HG03442 (cell line): ENCODE data around the gene TBXA2R.

Experiments
- ATAC-seq: cut with Tn5 transposase; IDR thresholded peaks from one replicate; pipeline ENCODE4 v1.9.1; 2021; ENCODE audit warnings: mild to moderate bottlenecking, moderate library complexity; ENCODE audit not compliant: unreplicated experiment

TBXA2R gene

GRCh38 chr19:3607303-3608078, 816 bp upstream of the TBXA2R start:
- no peak for ATAC-seq

GRCh38 chr19:3606174-3606689, 443 bp downstream of the TBXA2R start:
- ATAC-seq: no peak

DNA sequence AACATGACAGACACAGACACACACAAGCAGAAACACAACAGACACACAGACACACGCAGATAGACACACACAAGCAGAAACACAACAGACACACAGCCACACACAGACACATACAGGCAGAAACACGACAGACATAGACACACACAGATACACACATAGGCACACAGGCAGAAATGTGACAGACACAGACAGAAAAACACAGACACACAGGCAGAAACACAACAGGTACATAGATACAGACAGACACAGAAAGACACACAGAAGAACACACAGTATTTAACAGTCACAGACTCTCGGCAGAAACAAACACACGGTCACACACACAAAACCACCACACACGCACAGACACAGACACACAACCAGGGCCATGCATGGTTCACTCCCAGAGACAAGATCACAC, 905 bp downstream of the TBXA2R start:
- ATAC-seq: no peak

DNA sequence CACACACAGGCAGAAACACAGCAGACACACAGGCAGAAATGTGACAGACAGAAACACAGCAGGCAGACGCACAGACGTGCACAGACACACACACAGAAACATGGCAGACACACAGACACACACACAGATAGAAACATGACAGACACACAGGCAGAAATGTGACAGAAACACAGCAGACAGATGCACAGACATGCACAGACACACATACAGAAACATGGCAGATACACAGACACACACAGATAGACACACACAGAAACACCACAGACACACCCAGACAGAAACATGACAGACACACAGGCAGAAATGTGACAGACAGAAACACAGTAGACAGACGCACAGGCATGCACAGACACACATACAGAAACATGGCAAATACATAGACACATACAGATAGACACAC, 1.3 kb downstream of the TBXA2R start:
- no peak for ATAC-seq

DNA sequence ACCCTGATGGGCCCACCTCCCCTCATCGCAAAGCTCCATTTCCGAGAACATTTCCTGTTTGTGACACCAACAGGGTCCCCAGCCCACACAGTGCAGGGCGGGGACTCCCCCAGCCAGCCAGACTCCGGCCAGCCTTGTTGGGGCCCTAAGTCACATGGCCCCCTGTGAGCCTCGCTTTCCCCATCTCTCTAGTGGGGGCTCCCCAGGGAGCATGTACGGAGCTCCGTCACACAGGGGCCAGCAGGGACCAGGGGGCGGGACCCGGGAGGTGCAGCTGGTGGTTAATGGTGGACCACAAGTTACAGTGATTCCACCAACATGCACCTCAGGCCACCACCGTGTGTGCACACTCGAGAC, 1.7 kb downstream of the TBXA2R start:
- no peak for ATAC-seq

- no peak for ATAC-seq
Observed at GRCh38 chr19:3604227-3604986, 2.3 kb downstream of the TBXA2R start.

- no peak for ATAC-seq
Observed at GRCh38 chr19:3603121-3603811, 3.4 kb downstream of the TBXA2R start.

DNA sequence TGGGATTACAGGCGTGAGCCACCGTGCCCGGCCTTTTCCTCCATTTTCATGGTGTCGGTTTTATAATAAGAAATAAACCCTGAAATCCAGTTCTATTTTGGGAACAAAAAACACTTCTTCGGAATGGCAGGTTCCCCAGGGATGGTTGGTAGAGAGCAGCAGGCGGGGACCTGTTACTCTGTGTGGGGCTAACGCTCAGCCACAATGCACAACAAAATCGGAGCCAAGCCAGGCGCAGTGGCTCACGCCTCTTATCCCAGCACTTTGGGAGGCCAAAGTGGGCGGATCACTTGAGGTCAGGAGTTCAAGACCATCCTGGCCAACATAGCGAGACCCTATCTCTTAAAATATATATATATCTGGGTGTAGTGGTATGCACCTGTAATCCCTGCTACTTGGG, 5.7 kb downstream of the TBXA2R start:
- ATAC-seq: no peak

DNA sequence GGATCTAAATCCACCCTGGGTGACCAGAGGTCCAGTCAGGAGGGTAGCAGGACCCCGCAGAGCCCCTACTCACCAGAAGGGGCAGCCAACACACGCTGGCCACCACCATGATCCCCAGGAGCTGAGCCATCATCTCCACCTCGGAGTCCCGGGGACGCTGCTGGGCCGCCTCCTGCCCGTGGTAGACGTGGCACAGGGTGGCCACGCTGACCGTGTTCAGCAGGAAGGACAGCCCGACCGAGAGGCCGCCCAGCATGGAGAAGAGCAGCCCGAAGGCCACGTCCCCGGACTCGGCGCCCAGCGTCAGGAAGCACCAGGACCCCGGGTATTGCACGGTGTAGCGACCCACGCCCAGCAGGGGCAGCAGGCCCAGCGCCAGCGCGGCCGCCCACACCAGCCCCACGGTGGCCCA, 6.9 kb downstream of the TBXA2R start:
- no peak for ATAC-seq

DNA sequence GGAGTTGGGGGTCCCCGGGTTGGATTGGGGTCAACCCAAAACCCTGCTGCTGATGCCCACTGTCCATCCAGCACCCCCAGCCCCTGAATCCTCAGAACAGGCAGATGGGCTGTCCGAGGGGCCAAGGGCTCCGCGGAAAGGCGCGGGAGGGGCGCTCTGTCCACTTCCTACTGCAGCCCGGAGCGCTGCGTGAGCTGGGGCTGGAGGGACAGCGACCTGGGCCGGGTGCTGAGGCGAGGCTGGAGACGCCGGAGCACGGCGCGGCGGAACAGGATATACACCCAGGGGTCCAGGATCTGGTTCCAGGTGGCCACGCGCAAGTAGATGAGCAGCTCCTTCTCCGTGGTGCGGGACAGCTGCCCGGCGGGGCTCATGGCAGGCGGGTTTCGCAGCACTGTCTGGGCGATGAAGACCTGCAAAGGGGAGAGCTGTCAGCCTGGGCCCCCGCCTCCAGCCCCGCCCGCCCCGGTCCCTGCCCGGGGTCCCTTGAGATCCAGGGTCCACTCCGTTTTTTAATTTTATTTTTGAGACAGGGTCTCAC, 11.1 kb downstream of the TBXA2R start:
- ATAC-seq: no peak

- ATAC-seq: no peak
Observed at GRCh38 chr19:3593156-3593555, 13.5 kb downstream of the TBXA2R start.

- no peak for ATAC-seq
Observed at GRCh38 chr19:3591876-3592613, 14.6 kb downstream of the TBXA2R start.

DNA sequence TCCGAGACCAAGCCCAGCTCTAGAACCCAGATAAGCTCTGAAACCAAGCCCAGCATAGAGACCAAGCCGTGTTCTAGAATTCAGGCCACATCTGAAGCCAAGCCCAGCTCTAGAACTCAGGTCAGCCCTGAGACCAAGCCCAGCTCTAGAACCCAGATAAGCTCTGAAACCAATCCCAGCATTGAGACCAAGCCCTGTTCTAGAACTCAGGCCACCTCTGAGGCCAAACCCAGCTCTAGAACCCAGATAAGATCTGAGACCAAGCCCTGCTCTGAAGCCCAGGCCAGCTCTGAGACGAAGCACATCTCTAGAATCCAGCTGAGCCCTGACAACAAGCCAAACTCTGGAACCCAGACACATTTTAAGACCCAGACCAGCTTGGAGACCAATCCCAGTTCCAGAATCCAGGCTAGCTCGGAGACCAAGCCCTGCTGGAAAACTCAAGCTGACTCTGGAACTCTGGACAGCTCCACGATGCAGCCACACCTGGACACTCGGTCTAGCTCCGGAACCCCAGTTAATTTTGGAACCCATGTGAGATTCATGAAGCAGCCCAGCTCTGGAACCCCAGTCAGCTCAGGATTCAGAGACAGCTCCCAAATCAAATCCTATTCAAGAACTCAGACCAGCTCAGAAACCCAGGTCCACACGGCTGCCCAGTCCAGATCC, 15.6 kb downstream of the TBXA2R start:
- ATAC-seq: no peak

- ATAC-seq: no peak
Observed at GRCh38 chr19:3589949-3590348, 16.7 kb downstream of the TBXA2R start.

DNA sequence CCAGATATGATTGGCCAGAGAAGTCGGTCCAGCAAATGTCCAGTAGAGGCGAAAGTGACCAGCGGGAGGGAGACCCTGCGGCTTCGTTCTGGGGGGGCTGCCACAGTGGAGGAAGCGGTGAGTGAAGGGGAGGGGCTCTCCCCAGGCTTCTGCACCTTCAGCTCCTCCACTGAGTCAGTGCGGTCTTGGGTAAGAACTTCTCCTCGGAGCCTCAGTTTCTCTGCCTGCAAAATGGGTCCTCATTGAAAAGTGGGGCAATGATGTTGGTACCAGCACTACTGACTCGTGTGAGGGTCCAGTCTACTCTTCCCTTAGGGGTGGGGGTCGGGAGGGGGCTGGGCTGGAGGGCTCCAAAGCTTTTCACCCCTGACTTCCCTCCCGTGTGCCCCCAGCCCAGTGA, 17.2 kb downstream of the TBXA2R start:
- ATAC-seq: no peak

- no peak for ATAC-seq
Observed at GRCh38 chr19:3586707-3587346, 19.8 kb downstream of the TBXA2R start.

DNA sequence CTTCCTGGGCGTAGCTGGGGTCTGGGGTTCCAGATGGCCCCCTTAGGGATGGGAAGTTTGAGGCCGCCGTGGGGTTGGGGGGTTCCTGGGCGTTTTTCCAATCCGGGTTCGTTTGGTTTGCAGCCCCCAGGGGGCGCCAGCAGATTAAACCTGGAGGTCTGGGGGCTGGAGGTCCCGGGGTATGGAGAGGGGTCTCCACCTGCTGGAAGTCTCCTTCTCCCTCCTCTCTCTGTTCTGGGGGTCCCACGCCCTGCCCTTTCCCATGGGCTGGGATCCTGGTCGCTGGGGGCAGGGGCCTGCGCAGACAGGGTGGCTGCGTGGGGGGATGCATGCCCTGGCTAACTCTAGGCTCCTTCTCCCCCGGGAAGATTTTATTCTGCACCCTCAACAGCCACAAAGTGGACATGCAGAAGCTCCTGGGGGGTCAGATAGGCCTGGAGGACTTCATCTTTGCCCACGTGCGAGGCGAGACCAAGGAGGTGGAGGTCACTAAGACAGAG, 20.5 kb downstream of the TBXA2R start:
- no peak for ATAC-seq

DNA sequence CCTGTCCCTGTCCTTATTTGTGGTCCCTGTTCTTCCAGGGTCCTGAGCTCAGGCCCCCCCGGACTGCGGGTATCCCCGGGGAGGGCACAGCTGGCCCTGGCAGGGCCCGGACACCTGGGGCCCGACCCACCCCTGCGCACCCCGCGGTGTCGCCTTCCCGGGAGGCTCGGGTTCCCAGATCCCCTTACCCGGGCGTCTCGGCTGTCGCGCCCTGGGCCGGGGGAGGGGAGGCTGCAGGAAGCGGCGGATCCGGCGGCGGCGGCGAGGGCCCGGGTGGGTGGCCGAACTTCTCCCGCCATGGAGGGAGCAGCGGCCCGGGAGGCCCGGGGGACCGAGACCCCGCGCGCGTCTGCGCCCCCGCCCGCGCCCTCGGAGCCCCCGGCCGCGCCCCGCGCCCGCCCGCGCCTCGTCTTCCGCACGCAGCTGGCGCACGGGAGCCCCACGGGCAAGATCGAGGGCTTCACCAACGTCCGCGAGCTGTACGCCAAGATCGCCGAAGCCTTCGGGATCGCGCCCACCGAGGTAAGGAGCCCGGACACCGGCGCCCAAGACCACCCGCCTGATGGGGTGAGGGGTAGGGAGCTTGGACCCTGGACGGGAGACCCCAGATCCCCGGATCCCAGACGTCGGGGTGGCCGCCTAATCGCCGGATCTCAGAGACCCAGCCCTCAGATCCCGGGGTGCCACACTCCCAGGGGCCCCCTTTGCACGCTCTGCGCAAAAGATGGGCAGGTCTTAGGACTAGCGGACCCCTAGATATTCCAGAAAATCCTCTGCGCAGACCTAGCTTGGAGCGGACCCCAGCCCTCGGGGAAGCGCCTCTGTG, 21.2 kb downstream of the TBXA2R start, which contains the start of gene GIPC3:
Gene GIPC3 (plus strand): TSS at position 178 of the 826 bp plus-strand sequence. CDS start 120 bp downstream, at position 298.
- no peak for ATAC-seq
